Colonic mucosa (tissue), 4 donors: ENCODE data around the gene ACAP2. TPM values are rescaled to one million over a fixed set of nuclear protein-coding genes. Genes with fewer than 3 reads are reported as not detected.

Source experiments
- DNase-seq: peaks from one replicate; pipeline ENCODE4 v3.0.0-alpha.2; 2020
- H3K27ac ChIP-seq: fragments of 200-600 bp; one replicate; pipeline ENCODE4 v1.8.0; 2021
- H3K27me3 ChIP-seq: fragments of 200-600 bp; one replicate; pipeline ENCODE4 v1.8.0; 2021
- H3K36me3 ChIP-seq: fragments of 200-600 bp; one replicate; pipeline ENCODE4 v1.8.0; 2021
- H3K4me1 ChIP-seq: fragments of 200-600 bp; one replicate; pipeline ENCODE4 v1.8.0; 2021; ENCODE audit warnings: mild to moderate bottlenecking
- H3K4me3 ChIP-seq: fragments of 200-600 bp; one replicate; pipeline ENCODE4 v1.8.0; 2021
- H3K9ac ChIP-seq, 2 donors: one replicate each; pipeline ENCODE4 v1.7.0; 2013; ENCODE audit warnings: control low read depth in 2 of 2, low read depth in 2 of 2, low read length in 2 of 2
- H3K9me3 ChIP-seq: fragments of 200-600 bp; one replicate; pipeline ENCODE4 v1.8.0; 2021
- intact Hi-C: fragments of 100-400 bp; cut with DNase I; formaldehyde crosslinking; loops from one replicate; pipeline ENCODE4 v1.14.1; 2022
- total RNA-seq, 2 donors: library from RNA; stranded (reverse); fragmentation: NEBNext Ultra II Directional in 1 of 2; extraction: Animal tissue kit (Norgen Biotek cat#: 25700) in 1 of 2; gene quantifications; one replicate each; pipeline ENCODE4 v1.2.1, GENCODE V29; 2021
- TF ChIP-seq, protein P1 (sequence below): fragments of 200-600 bp; IDR thresholded peaks from one replicate; pipeline ENCODE4 v1.8.0; 2022; ENCODE audit warnings: antibody characterized with exemption, mild to moderate bottlenecking
- donor health status: healthy.
- donor health status: DM: no; HTN: no; CAD: no.
- donor health status: DM: no; HTN: no; CAD: no.

ACAP2 gene
- total RNA-seq, 2 donors from 2014 or later: 48.8 to 62.4 TPM

DNA sequence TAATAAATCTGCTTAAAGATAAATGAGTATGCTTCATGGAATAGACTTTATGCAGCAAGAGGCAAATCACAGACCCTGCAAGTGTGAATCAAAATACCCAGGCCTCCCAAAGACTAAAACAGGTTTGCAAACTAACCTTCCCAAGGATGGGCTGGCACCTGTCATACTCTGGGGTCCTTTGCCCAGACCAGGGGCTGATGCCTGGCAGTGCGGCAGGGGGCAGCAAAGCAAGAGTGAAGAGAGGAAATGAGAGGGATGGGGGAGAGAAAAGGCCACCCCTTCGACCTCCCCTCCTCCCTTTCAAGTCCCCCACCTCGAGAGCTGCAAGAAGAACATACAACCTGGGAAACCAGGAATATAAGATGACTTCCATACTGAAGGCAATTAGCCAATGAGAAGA lies 203.7 kb downstream of the ACAP2 start:
- peak; percentile 16 for DNase-seq
- TF ChIP-seq, protein P1, sequence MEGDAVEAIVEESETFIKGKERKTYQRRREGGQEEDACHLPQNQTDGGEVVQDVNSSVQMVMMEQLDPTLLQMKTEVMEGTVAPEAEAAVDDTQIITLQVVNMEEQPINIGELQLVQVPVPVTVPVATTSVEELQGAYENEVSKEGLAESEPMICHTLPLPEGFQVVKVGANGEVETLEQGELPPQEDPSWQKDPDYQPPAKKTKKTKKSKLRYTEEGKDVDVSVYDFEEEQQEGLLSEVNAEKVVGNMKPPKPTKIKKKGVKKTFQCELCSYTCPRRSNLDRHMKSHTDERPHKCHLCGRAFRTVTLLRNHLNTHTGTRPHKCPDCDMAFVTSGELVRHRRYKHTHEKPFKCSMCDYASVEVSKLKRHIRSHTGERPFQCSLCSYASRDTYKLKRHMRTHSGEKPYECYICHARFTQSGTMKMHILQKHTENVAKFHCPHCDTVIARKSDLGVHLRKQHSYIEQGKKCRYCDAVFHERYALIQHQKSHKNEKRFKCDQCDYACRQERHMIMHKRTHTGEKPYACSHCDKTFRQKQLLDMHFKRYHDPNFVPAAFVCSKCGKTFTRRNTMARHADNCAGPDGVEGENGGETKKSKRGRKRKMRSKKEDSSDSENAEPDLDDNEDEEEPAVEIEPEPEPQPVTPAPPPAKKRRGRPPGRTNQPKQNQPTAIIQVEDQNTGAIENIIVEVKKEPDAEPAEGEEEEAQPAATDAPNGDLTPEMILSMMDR: no peak
- intact Hi-C loops: no loop called here

DNA sequence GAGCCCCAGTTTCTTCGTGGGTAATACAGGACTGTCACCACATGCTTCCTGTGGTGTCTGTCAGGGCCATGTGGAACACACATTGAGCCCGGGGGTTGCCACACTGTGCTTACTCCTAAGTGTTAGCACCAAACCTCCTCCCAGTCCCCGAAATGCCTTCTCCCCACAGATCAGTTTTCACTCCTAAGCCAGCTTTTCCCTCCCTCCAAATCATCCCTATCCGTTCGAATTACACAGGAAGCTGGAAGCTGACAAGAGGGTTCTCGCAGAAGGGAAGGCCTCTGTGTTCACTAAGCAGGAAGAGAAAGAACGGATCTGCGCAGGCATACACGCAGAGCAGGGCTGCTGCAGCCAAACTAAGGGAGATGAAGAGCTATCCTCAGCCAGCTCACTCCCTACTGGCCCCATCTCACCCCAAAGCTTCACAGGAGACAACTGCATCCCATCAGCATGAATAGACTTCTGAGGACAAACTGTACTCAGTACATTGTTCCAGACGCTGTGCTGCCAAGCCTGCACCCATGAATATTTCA lies 204.2 kb downstream of the ACAP2 start:
- H3K27me3 ChIP-seq: no peaks in the 10 kb centered on the region
- TF ChIP-seq, protein P1: no peak
- no peaks in the 10 kb centered on the region for H3K9me3 ChIP-seq
- H3K9ac ChIP-seq: no peak overlapping the region
- peak; percentile 22 for DNase-seq
- H3K36me3 ChIP-seq: no peaks in the 10 kb centered on the region
- intact Hi-C loops: no loop called here
- H3K27ac ChIP-seq: no peak overlapping the region
- H3K4me3 ChIP-seq: no peak overlapping the region
- no peaks in the 10 kb centered on the region for H3K4me1 ChIP-seq

More for the DNA sequence above, 203.7 kb downstream of the ACAP2 start:
- no peak overlapping the region for H3K27ac ChIP-seq
- no peaks in the 10 kb centered on the region for H3K4me1 ChIP-seq
- H3K9ac ChIP-seq: no peak overlapping the region
- no peaks in the 10 kb centered on the region for H3K36me3 ChIP-seq
- H3K27me3 ChIP-seq: no peaks in the 10 kb centered on the region
- no peaks in the 10 kb centered on the region for H3K9me3 ChIP-seq
- H3K4me3 ChIP-seq: no peak overlapping the region

DNA sequence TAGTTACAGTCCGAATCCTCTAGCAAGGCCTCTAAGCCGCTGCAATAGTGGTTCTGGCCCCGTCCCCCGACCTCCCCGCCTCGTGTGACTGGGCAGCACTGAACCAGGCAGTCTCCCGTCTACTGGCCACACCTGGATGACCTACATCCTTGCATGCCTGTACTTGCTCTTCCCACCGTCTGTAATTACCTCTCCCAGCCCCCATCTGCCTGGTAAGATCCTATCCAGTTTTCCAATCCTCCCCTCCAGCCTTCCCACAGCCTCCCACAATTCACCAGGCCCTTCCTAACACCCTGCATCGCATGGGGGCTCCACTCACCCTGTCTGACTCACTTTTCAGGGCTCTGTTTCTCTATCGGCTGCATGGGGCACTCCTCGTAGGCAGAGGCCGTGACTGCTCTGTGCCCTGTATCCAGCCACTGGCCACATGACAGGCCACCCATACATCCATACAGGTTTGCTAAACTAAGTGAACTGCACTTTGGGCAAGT lies 204.7 kb downstream of the ACAP2 start:
- TF ChIP-seq, protein P1: no peak
- no peak overlapping the region for H3K9ac ChIP-seq
- peak; percentile 15 for DNase-seq
- no peaks in the 10 kb centered on the region for H3K9me3 ChIP-seq
- H3K4me1 ChIP-seq: no peaks in the 10 kb centered on the region
- intact Hi-C loops: no loop called here
- no peak overlapping the region for H3K27ac ChIP-seq
- H3K36me3 ChIP-seq: no peaks in the 10 kb centered on the region
- no peak overlapping the region for H3K4me3 ChIP-seq
- H3K27me3 ChIP-seq: no peaks in the 10 kb centered on the region

DNA sequence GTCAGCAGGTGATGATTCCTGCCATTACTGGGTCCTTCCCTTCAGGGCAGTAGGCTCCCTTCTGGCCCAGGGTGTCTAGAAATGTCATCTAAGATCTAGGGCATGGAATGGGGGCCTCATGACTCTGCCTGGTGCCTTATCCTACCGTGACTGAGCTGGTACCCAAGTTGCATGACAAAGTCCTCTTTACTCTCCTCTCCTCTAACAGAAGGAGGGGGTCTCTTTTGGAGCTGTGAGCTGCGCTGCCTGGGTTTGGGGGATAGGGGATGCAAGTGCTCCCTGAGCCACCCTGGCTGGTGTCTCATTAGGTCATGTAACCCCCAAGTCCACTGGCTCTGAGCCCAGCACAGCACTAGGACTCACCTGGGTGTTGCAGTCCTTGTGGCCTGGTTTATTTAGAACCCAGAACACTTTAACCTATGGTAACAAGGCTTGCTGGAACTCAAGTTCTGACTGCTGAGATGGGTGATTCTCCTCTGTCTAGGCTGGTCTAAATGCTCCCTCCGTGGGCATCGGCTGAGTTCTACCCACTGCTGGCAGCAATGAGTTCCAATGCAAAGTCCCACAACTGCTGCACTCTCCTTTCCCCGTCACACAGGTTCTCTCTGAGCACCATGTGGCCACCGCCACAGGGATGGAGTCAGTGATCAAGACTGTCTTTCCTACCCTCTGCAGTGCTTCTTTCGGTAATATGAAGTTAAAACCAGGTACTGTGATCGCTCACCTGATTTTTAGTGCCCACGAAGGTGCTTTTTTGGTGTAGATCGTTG lies 205.8 kb downstream of the ACAP2 start:
- Histone ChIP-seq H3K36me3 (no peaks in the 10 kb centered on the region), H3K27me3 (no peaks in the 10 kb centered on the region), H3K27ac (no peak overlapping the region), H3K4me1 (no peaks in the 10 kb centered on the region), H3K4me3 (no peak overlapping the region), H3K9me3 (no peaks in the 10 kb centered on the region), H3K9ac (no peak overlapping the region)
- intact Hi-C loops: no loop called here
- DNase-seq: peak; percentile 10
- TF ChIP-seq, protein P1: no peak

DNA sequence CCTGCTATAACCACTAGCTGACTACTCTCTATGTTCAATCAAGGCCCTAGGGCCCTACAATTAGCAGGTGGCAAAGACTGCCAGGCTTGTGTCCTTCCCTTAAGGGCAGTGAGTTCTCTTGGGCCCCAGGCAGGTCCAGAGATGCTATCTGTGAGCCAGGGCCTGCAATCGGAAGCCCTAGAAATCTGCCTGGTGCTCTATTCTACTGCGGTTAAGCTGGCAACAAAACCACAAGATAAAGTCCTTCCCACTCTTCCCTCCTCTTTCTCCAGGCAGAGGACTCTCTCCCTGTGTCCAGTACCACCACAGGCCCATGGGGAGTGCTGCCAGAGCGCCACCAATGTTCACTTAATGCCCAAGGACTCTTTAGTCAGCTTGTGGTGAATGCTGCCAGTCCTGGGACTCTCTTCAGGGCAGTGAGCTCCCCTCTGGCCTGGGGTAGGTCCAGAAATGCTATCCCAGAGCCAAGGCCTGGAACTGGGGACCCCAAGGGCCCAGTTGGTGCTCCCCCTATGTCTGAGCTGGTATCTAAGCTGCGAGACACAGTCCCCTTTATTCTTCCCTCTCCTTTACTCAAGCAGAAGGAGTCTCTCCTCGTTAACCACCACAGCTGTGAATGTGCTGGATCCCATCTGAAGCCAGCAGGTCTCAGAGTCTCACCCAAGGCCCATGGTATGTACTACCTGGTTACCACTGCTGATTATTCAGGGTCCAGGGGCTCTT lies 206.6 kb downstream of the ACAP2 start:
- no peaks in the 10 kb centered on the region for H3K36me3 ChIP-seq
- intact Hi-C loops: no loop called here
- peak; percentile 10 for DNase-seq
- no peak overlapping the region for H3K9ac ChIP-seq
- H3K4me1 ChIP-seq: no peaks in the 10 kb centered on the region
- no peak overlapping the region for H3K27ac ChIP-seq
- no peaks in the 10 kb centered on the region for H3K9me3 ChIP-seq
- H3K4me3 ChIP-seq: no peak overlapping the region
- TF ChIP-seq, protein P1: no peak
- no peaks in the 10 kb centered on the region for H3K27me3 ChIP-seq
